Measurements from ENCODE around the gene ANKRD34A. TPM values are rescaled to one million over a fixed set of nuclear protein-coding genes. Genes with fewer than 3 reads are reported as not detected.

Gene ANKRD34A
- total and polyA plus RNA-seq, 8 donors, result 0.73 to 1.3 (median 0.91) TPM

- Histone ChIP-seq H3K27me3 (no peaks in the 10 kb centered on the region), H3K36me3 (no peaks in the 10 kb centered on the region), H3K4me1 (peaks cover 24 to 99% of the 10 kb centered on the region in 2 donors), H3K4me3 (peak overlapping the region in 1 of 2 donors; percentile 20), H3K27ac (peak overlapping the region; percentile 78 to 100), H3K9me3 (no peaks in the 10 kb centered on the region)
- intact Hi-C loops (cut with DNase I), result no loop called here
- ATAC-seq, result peak; percentile 3
- TF ChIP-seq CTCF (IDR thresholded peaks at IDR 0.05), result no peak
- peak in 1 of 4 donors; percentile 32 for DNase-seq
Observed at GRCh38 chr1:145985129-145985501, 20.7 kb upstream of the ANKRD34A start.

GRCh38 chr1:145983960-145984830 lies 19.8 kb upstream of the ANKRD34A start:
- Histone ChIP-seq H3K27ac (peak overlapping the region in 1 of 2 donors; percentile 100), H3K36me3 (no peaks in the 10 kb centered on the region), H3K27me3 (no peaks in the 10 kb centered on the region), H3K4me3 (no peak overlapping the region), H3K9me3 (no peaks in the 10 kb centered on the region), H3K4me1 (peaks cover 28 to 99% of the 10 kb centered on the region in 2 donors)
- peak in 1 of 4 donors; percentile 17 for DNase-seq
- ATAC-seq, result no peak
- no peak for TF ChIP-seq CTCF (IDR thresholded peaks at IDR 0.05)
- intact Hi-C loops (cut with DNase I), result no loop called here

- no peaks in the 10 kb centered on the region for H3K36me3 ChIP-seq
- no peaks in the 10 kb centered on the region for H3K27me3 ChIP-seq
- no peak overlapping the region for H3K4me3 ChIP-seq
- H3K4me1 ChIP-seq, result peaks cover 38 to 100% of the 10 kb centered on the region in 2 donors
- DNase-seq, result peak in 1 of 4 donors; percentile 26
- intact Hi-C loops (cut with DNase I), result no loop called here
- no peaks in the 10 kb centered on the region for H3K9me3 ChIP-seq
- no peak for ATAC-seq
- no peak for TF ChIP-seq CTCF (IDR thresholded peaks at IDR 0.05)
- peak overlapping the region; percentile 54 to 100 for H3K27ac ChIP-seq
Observed at GRCh38 chr1:145983206-145983675, 18.9 kb upstream of the ANKRD34A start.

GRCh38 chr1:145982010-145982723 lies 17.8 kb upstream of the ANKRD34A start:
- no peak for TF ChIP-seq CTCF (IDR thresholded peaks at IDR 0.05)
- H3K4me3 ChIP-seq, result no peak overlapping the region
- ATAC-seq (no peak), DNase-seq (peak in 1 of 4 donors; percentile 9)
- H3K27ac ChIP-seq, result peak overlapping the region; percentile 54 to 100
- H3K9me3 ChIP-seq, result no peaks in the 10 kb centered on the region
- H3K27me3 ChIP-seq, result no peaks in the 10 kb centered on the region
- intact Hi-C loops (cut with DNase I), result no loop called here
- no peaks in the 10 kb centered on the region for H3K36me3 ChIP-seq
- H3K4me1 ChIP-seq, result peaks cover 45 to 100% of the 10 kb centered on the region in 2 donors

All from left lung (tissue), 10 donors.